ENCODE data around the gene THAP8. TPM values are rescaled to one million over a fixed set of nuclear protein-coding genes. Genes with fewer than 3 reads are reported as not detected.
A peak's percentile ranks its signal among the peaks of the same experiment; 100 is the strongest.

The THAP8 gene
- total and polyA plus RNA-seq, 2 donors (not counting 3 experiments of a cell fraction or from before 2014, with no cell fraction given): 2.9 to 6.6 TPM

GRCh38 chr19:36054733-36055686 lies 925 bp upstream of the THAP8 start, which contains the start of gene WDR62:
TSS of gene WDR62 (plus strand) at chr19:36054897. CDS start at chr19:36054972, 75 bp downstream.
- intact Hi-C loops (cut with micrococcal nuclease): loop anchor here (1.0 kb wide), 8 partner anchors 15 to 297 kb away; partner anchors contain the start of genes ALKBH6, CLIP3, PROSER3 and SDHAF1
- H3K79me2 ChIP-seq (ENCODE audit: control insufficient read depth, insufficient read depth, low read length): peaks cover 21% of the 10 kb centered on the region
- TF ChIP-seq MAX (IDR thresholded peaks at IDR 0.05; ENCODE audit: insufficient read depth, insufficient read length) (no peak), POLR2AphosphoS5 (IDR thresholded peaks at IDR 0.05; ENCODE audit: insufficient read depth, low read depth, low read length) (peak; percentile 35)
- BruUV-seq (replicated peaks): no TSS peak
- H2AFZ ChIP-seq (ENCODE audit: low read depth, low read length): peak within 1 kb of the TSS; percentile 98
- DNase-seq (ENCODE audit: low read depth, low spot score) (no peak), FAIRE-seq (peak; percentile 43)
- POLR2A ChIA-PET: interaction anchor here (0.5 kb wide), 1 partner anchor 107 kb away, joined by 4 read pairs; no protein-coding TSS in a partner anchor
- H3K9me3 ChIP-seq (replicated peaks; ENCODE audit: control insufficient read depth, insufficient read depth, low read length): no peaks in the 10 kb centered on the region
- peak within 1 kb of the TSS; percentile 79 for H3K27ac ChIP-seq (ENCODE audit: insufficient read depth, low read depth, low read length)
- no peaks in the 10 kb centered on the region for H3K27me3 ChIP-seq (ENCODE audit: control insufficient read depth in 2 of 2, insufficient read depth in 2 of 2, low read length in 2 of 2)
- H3K9me1 ChIP-seq (replicated peaks; ENCODE audit: control insufficient read depth, extremely low read depth, insufficient read depth, low read length): no peaks in the 10 kb centered on the region
- dilution Hi-C loops (cut with MboI; ENCODE audit: extremely low pct_ligation_motif_present, low sequenced_read_pairs): no loop called here
- H3K9ac ChIP-seq (replicated peaks; ENCODE audit: extremely low read depth, insufficient read depth, low read length): peak within 1 kb of the TSS; percentile 80
- peak within 1 kb of the TSS; percentile 76 to 89 (median 87) for H3K4me3 ChIP-seq (replicated peaks in 1 of 3; ENCODE audit: insufficient read depth in 1 of 3, low read depth in 1 of 3, low read length in 3 of 3)
- peak within 1 kb of the TSS; percentile 99 for H3K4me2 ChIP-seq (ENCODE audit: insufficient read depth, low read length)
- no peaks in the 10 kb centered on the region for H4K20me1 ChIP-seq (replicated peaks; ENCODE audit: control insufficient read depth, extremely low read depth, insufficient read depth, low read length)
- CTCF ChIA-PET: interaction anchor here (1.0 to 1.9 kb wide), 6 partner anchors 11 to 126 kb away, joined by 3 to 6 read pairs (median 4); partner anchors contain the start of genes ALKBH6, POLR2I and TBCB
- H3K4me1 ChIP-seq (ENCODE audit: control insufficient read depth, extremely low read depth, insufficient read depth, low read length): peaks cover 16% of the 10 kb centered on the region
- H3K36me3 ChIP-seq (ENCODE audit: control insufficient read depth in 2 of 2, extremely low read depth in 1 of 2, insufficient read depth in 2 of 2, low read length in 2 of 2): no peaks in the 10 kb centered on the region

- no peak overlapping the region for H3K9ac ChIP-seq (replicated peaks; ENCODE audit: extremely low read depth, insufficient read depth, low read length)
- FAIRE-seq (no peak), DNase-seq (ENCODE audit: low read depth, low spot score) (no peak)
- H4K20me1 ChIP-seq (replicated peaks; ENCODE audit: control insufficient read depth, extremely low read depth, insufficient read depth, low read length): no peaks in the 10 kb centered on the region
- H3K4me1 ChIP-seq (ENCODE audit: control insufficient read depth, extremely low read depth, insufficient read depth, low read length): peaks cover 16% of the 10 kb centered on the region
- H2AFZ ChIP-seq (ENCODE audit: low read depth, low read length): no peak overlapping the region
- H3K9me3 ChIP-seq (replicated peaks; ENCODE audit: control insufficient read depth, insufficient read depth, low read length): no peaks in the 10 kb centered on the region
- H3K27me3 ChIP-seq (ENCODE audit: control insufficient read depth in 2 of 2, insufficient read depth in 2 of 2, low read length in 2 of 2): no peaks in the 10 kb centered on the region
- H3K36me3 ChIP-seq (ENCODE audit: control insufficient read depth in 2 of 2, extremely low read depth in 1 of 2, insufficient read depth in 2 of 2, low read length in 2 of 2): no peaks in the 10 kb centered on the region
- TF ChIP-seq GATA2 (IDR thresholded peaks at IDR 0.05; ENCODE audit: insufficient read depth, insufficient read length, low read depth, low read length) (no peak), MYC (IDR thresholded peaks at IDR 0.05; ENCODE audit: low read depth, low read length) (no peak), JUN (IDR thresholded peaks at IDR 0.05; ENCODE audit: borderline replicate concordance, insufficient read depth, insufficient read length, low read depth) (no peak), EZH2 (IDR thresholded peaks at IDR 0.05; ENCODE audit: borderline replicate concordance, low read depth, low read length, severe bottlenecking) (no peak), POLR2AphosphoS5 (IDR thresholded peaks at IDR 0.05; ENCODE audit: insufficient read depth, low read depth, low read length) (no peak), MAX (IDR thresholded peaks at IDR 0.05; ENCODE audit: insufficient read depth, insufficient read length) (no peak), CTCF (IDR thresholded peaks at IDR 0.05; ENCODE audit: extremely low read depth in 1 of 2, insufficient read depth in 1 of 2, low read depth in 1 of 2, low read length in 2 of 2) (no peak), FOS (IDR thresholded peaks at IDR 0.05; ENCODE audit: borderline replicate concordance, insufficient read depth, low read length) (no peak), POLR2A (IDR thresholded peaks at IDR 0.05; ENCODE audit: low read depth, low read length) (no peak)
- ChIA-PET CTCF (no interaction called here), POLR2A (no interaction called here)
- BruUV-seq (replicated peaks): no TSS peak
- no peaks in the 10 kb centered on the region for H3K9me1 ChIP-seq (replicated peaks; ENCODE audit: control insufficient read depth, extremely low read depth, insufficient read depth, low read length)
- no peak overlapping the region for H3K4me3 ChIP-seq (replicated peaks in 1 of 3; ENCODE audit: insufficient read depth in 1 of 3, low read depth in 1 of 3, low read length in 3 of 3)
- H3K27ac ChIP-seq (ENCODE audit: insufficient read depth, low read depth, low read length): no peak overlapping the region
- intact Hi-C loops (cut with micrococcal nuclease) (no loop called here), dilution Hi-C loops (cut with MboI; ENCODE audit: extremely low pct_ligation_motif_present, low sequenced_read_pairs) (no loop called here)
- H3K4me2 ChIP-seq (ENCODE audit: insufficient read depth, low read length): no peak overlapping the region
- H3K79me2 ChIP-seq (ENCODE audit: control insufficient read depth, insufficient read depth, low read length): peaks cover 14% of the 10 kb centered on the region
Measured at GRCh38 chr19:36051637-36052036, 2.4 kb downstream of the THAP8 start.
